GM18519 (cell line): Measurements from ENCODE around the gene MICAL2.
"Not testable (repeated sequence)": the region's sequence is repeated elsewhere in the genome, so short reads cannot be mapped to it uniquely, and the experiment has no call there.

ENCODE experiments used
- ATAC-seq: cut with Tn5 transposase; IDR thresholded peaks from one replicate; pipeline ENCODE4 v1.9.1; 2021; ENCODE audit warnings: mild to moderate bottlenecking, moderate library complexity; ENCODE audit not compliant: unreplicated experiment, low FRiP score

MICAL2 gene

GRCh38 chr11:12130180-12130980, 20.0 kb downstream of the MICAL2 start:
- no peak for ATAC-seq

GRCh38 chr11:12131943-12132789, 21.8 kb downstream of the MICAL2 start:
- ATAC-seq = no peak

GRCh38 chr11:12132790-12133145, 22.4 kb downstream of the MICAL2 start:
- ATAC-seq = no peak

DNA sequence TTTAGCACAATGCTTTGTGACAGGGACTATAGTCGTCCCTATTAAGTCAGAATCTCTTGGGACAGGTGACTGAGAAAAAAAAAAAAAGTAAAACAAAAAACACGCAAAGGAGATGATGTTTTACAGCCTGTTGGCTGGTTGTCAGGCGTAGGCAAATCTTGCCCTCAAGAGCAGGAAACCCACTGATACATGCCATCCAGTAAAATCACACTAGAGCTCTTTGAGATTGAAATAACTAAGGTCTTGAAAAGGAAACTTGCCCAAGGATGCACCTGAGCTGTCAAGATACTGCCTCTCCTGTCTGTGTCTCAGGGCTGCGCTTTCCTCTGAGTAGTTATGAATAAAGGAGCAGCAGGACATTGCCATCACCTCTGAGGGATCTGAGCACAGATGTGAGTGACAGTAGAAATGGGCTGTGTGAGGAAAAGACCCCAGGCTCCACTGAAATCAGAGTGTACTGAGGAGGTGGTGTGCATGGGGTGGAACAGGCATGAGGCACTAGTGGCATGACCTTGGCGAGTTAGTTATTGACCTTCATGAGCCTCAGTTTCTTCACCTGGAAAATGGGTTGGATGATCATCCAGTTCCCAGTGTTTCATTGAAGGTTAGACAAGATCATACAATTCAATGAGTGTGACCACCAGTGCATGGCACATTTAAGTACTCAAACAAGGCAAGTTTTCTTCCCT, 23.3 kb downstream of the MICAL2 start:
- ATAC-seq = no peak

DNA sequence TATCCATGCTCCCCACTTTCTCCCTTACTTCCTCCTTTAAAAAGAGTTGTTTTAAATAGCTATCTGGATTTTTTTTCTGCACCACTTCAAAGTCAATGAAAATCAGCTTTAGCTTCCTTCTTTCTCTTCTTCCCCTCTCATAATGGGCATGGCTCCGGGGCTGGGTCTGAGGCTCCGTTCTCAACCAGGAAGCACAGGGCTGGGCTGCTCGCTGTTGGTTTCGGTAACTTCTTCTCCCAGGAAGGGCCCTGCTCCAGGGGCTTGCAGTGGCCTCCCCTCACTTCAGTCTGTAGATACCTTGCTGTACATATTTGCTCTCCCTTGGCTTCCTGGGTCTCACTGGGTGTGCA, 23.8 kb downstream of the MICAL2 start:
- no peak for ATAC-seq

- no peak for ATAC-seq
Measured at GRCh38 chr11:12135185-12135584, 24.8 kb downstream of the MICAL2 start.

- no peak for ATAC-seq
Measured at GRCh38 chr11:12137005-12137690, 26.8 kb downstream of the MICAL2 start.

DNA sequence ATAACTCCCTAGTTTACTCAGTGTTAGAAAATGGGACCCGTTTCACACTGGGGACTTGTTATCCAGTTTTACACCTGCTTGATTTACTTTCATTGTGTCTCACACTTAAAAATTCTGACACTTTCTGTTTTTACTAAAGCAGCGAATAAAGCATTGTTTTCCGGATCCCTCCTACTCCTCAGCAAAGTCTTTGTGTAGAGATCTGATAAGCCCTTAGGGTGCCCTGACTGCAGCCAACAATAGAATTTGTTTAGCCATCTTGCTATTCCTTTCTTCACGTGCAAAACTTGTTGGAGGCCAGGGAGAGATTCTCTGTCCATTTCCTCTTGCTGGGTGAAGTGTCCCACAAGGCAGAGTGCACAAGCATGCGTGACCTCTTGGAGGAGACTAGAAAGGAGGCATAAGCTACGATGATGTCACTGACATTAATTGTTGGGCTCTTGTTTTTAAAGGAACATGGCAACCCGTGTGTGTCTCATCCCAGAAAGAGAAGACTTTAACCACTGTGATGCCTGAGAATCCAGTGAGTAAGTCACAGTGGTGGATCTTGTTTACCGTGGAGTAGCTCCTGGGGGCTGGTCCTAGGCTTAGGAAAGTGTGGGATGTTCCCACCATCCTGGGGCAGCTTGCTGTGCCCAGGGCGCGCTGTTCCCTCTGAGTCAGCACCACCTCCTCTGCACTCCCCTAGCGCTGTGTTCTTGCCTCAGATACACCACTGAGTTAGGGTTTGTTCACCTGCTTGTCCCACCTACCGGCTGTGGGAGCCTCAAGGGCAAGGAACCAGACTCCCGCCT, 27.7 kb downstream of the MICAL2 start:
- ATAC-seq = no peak

- ATAC-seq = no peak
Measured at GRCh38 chr11:12139144-12139881, 28.9 kb downstream of the MICAL2 start.

DNA sequence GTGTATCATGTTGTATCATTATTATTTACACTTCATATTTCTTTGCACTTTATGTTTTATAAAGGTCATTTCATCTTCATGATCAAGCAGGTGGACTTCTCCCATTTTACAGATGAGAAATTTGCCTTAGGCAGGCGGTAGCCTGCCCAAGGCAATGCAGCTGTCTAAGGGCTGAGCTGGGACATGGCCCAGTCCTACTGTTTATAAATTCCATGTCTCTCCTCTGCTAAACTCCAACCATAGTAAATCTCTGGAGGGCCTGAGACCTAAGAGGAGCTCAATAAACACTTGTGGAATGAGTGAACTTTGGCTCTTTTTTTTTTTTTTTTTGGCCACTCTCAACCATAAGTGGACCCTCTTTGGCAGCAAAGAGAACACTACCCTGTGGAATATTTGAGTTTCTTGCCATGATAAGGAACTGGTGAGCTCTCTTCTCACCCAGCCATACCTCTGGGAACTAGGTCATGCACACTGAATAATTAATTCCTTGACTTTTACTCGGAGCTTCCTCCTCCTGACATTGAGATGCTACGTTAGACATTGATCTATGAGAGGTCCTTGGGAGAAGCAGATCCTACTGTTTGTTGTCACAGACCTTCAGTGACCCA, 29.9 kb downstream of the MICAL2 start:
- ATAC-seq = no peak

- ATAC-seq = no peak
Measured at GRCh38 chr11:12141283-12141682, 30.9 kb downstream of the MICAL2 start.

DNA sequence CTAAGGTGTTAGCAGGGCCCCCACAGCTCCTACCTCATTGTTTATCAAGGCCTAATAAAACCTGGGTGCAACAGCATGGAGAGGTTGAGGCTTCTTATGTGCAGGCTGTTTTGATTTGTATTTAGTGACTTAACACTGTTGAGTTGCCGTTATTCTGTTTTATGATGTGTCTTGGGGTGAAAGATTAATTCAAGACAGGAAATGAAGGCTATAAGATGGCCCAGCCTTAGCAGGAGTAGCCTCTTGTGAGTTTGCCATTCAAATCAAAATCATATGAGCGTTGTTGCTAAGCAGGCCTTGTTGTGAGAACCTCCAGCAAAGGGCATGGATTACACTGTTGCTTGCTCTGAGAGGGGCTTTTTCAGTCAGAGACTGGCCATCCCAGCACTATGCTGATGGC, 31.8 kb downstream of the MICAL2 start:
- ATAC-seq = no peak

- ATAC-seq = no peak
Measured at GRCh38 chr11:12142909-12143308, 32.5 kb downstream of the MICAL2 start.

- no peak for ATAC-seq
Measured at GRCh38 chr11:12143461-12144258, 33.3 kb downstream of the MICAL2 start.

GRCh38 chr11:12144330-12145174, 34.2 kb downstream of the MICAL2 start:
- no peak for ATAC-seq

DNA sequence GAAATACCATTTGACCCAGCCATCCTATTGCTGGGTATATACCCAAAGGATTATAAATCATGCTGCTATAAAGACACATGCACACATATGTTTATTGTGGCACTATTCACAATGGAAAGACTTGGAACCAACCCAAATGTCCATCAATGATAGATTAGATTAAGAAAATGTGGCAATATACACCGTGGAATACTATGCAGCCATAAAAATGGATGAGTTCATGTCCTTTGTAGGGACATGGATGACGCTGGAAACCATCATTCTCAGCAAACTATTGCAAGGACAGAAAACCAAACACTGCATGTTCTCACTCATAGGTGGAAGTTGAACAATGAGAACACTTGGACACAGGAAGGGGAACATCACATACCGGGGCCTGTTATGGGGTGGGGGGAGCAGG, 36.3 kb downstream of the MICAL2 start:
- not testable (repeated sequence) for ATAC-seq

DNA sequence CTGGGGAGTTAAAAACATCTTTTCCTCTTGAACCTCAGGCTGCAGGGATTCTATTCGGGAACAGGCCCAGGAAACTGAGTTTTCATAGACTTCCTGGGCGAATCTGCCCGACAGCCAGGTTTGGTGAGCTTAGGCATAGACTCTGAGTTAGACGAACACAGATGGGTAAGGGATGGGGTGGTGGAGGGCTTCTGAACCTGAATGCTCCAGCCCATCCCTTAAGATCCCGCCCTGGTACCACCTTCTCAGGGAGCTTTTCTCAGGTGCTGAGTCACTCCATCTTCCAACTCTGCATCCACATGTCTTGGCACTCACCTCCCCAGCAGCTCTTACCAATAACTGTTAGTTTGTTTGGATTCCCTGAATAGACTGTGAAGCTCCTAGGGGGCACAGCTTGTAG, 37.4 kb downstream of the MICAL2 start:
- no peak for ATAC-seq
